NCI-H2171 treated with DMSO at 0.1 percent for 48 hours (cell line): ENCODE data around the gene EFNB1.

Experiments
- DNase-seq: peaks from one replicate; lab custom pipeline; 2025; lab: John Stamatoyannopoulos, UW

EFNB1 gene

GRCh38 chrX:68844581-68844980, 15.8 kb downstream of the EFNB1 start:
- peak; percentile 43 for DNase-seq

- DNase-seq: no peak
These were observed 17.7 kb downstream of the EFNB1 start for GRCh38 chrX:68846536-68846935.

GRCh38 chrX:68847172-68847571, 18.4 kb downstream of the EFNB1 start:
- DNase-seq: no peak

GRCh38 chrX:68848189-68848940, 19.5 kb downstream of the EFNB1 start:
- no peak for DNase-seq

GRCh38 chrX:68851082-68851481, 22.3 kb downstream of the EFNB1 start:
- DNase-seq: no peak

GRCh38 chrX:68852046-68852445, 23.2 kb downstream of the EFNB1 start:
- no peak for DNase-seq

- DNase-seq: no peak
These were observed 24.9 kb downstream of the EFNB1 start for GRCh38 chrX:68853665-68854251.

- DNase-seq: no peak
These were observed 36.5 kb downstream of the EFNB1 start for GRCh38 chrX:68865300-68865699.

GRCh38 chrX:68865926-68866325, 37.1 kb downstream of the EFNB1 start:
- no peak for DNase-seq

- no peak for DNase-seq
These were observed 38.8 kb downstream of the EFNB1 start for GRCh38 chrX:68867458-68868112.

- DNase-seq: no peak
These were observed 39.5 kb downstream of the EFNB1 start for GRCh38 chrX:68868316-68868715.

GRCh38 chrX:68868902-68869800, 40.3 kb downstream of the EFNB1 start:
- no peak for DNase-seq

GRCh38 chrX:68870357-68870756, 41.5 kb downstream of the EFNB1 start:
- peak; percentile 17 for DNase-seq

- DNase-seq: no peak
These were observed 43.4 kb downstream of the EFNB1 start for GRCh38 chrX:68872171-68872570.

GRCh38 chrX:68874076-68874475, 45.3 kb downstream of the EFNB1 start:
- DNase-seq: no peak

GRCh38 chrX:68876731-68877130, 47.9 kb downstream of the EFNB1 start:
- no peak for DNase-seq

GRCh38 chrX:68877606-68878005, 48.8 kb downstream of the EFNB1 start:
- DNase-seq: no peak

- no peak for DNase-seq
These were observed 50.3 kb downstream of the EFNB1 start for GRCh38 chrX:68878977-68879645.

- DNase-seq: no peak
These were observed 52.2 kb downstream of the EFNB1 start for GRCh38 chrX:68880846-68881552.

GRCh38 chrX:68881911-68882310, 53.1 kb downstream of the EFNB1 start:
- DNase-seq: no peak

- no peak for DNase-seq
These were observed 55.0 kb downstream of the EFNB1 start for GRCh38 chrX:68883800-68884199.
